GM19035 (cell line): Measurements from ENCODE around the gene ACSS1.

Source experiments
- ATAC-seq: cut with Tn5 transposase; IDR thresholded peaks from one replicate; pipeline ENCODE4 v1.9.1; 2021; ENCODE audit not compliant: unreplicated experiment

ACSS1 gene

GRCh38 chr20:24996449-24997377, 61.2 kb downstream of the ACSS1 start:
- no peak for ATAC-seq

GRCh38 chr20:24995741-24996448, 62.0 kb downstream of the ACSS1 start:
- ATAC-seq, result no peak

GRCh38 chr20:24994470-24995368, 63.2 kb downstream of the ACSS1 start:
- ATAC-seq, result no peak

GRCh38 chr20:24994186-24994465, 63.8 kb downstream of the ACSS1 start:
- no peak for ATAC-seq

GRCh38 chr20:24993337-24994185, 64.4 kb downstream of the ACSS1 start:
- ATAC-seq, result no peak

GRCh38 chr20:24992487-24993205, 65.3 kb downstream of the ACSS1 start, which contains the start of gene APMAP:
TSS of gene APMAP (minus strand) at chr20:24992751. CDS start at chr20:24992688, 63 bp downstream.
- ATAC-seq, result peak; percentile 95

GRCh38 chr20:24991897-24992486, 65.9 kb downstream of the ACSS1 start:
- ATAC-seq, result peak; percentile 37

GRCh38 chr20:24990810-24991252, 67.1 kb downstream of the ACSS1 start:
- ATAC-seq, result no peak

- no peak for ATAC-seq
These were observed 68.8 kb downstream of the ACSS1 start for GRCh38 chr20:24989162-24989561.

GRCh38 chr20:24987873-24988835, 69.8 kb downstream of the ACSS1 start:
- ATAC-seq, result no peak

- no peak for ATAC-seq
These were observed 70.7 kb downstream of the ACSS1 start for GRCh38 chr20:24987244-24987643.

- ATAC-seq, result no peak
These were observed 71.4 kb downstream of the ACSS1 start for GRCh38 chr20:24986436-24987015.

- ATAC-seq, result no peak
These were observed 72.1 kb downstream of the ACSS1 start for GRCh38 chr20:24985802-24986201.

- no peak for ATAC-seq
These were observed 72.8 kb downstream of the ACSS1 start for GRCh38 chr20:24984961-24985640.

GRCh38 chr20:24983896-24984295, 74.0 kb downstream of the ACSS1 start:
- no peak for ATAC-seq

- ATAC-seq, result no peak
These were observed 76.1 kb downstream of the ACSS1 start for GRCh38 chr20:24981790-24982189.

- ATAC-seq, result no peak
These were observed 76.7 kb downstream of the ACSS1 start for GRCh38 chr20:24981282-24981681.
